HG02623 (cell line): ENCODE measurements around the gene OOSP2.
"Not testable (repeated sequence)": the region's sequence is repeated elsewhere in the genome, so short reads cannot be mapped to it uniquely, and the experiment has no call there.

Experiments
- ATAC-seq: cut with Tn5 transposase; IDR thresholded peaks from one replicate; pipeline ENCODE4 v1.9.1; 2021; ENCODE audit warnings: moderate library complexity; ENCODE audit not compliant: unreplicated experiment

The OOSP2 gene

GRCh38 chr11:60040109-60040508 lies at the start of gene OOSP2:
Gene OOSP2 (plus strand): TSS chr11:60040409. CDS start chr11:60040460, 51 bp downstream.
- no peak for ATAC-seq

- no peak for ATAC-seq
Measured at GRCh38 chr11:59990421-59990820, 49.8 kb upstream of the OOSP2 start.

GRCh38 chr11:59992425-59992824 lies 47.8 kb upstream of the OOSP2 start:
- no peak for ATAC-seq

GRCh38 chr11:59997800-59998199 lies 42.4 kb upstream of the OOSP2 start:
- no peak for ATAC-seq

GRCh38 chr11:59999691-60000090 lies 40.5 kb upstream of the OOSP2 start:
- no peak for ATAC-seq

- no peak for ATAC-seq
Measured at GRCh38 chr11:60003729-60004128, 36.5 kb upstream of the OOSP2 start.

GRCh38 chr11:60005360-60005759 lies 34.8 kb upstream of the OOSP2 start:
- no peak for ATAC-seq

- ATAC-seq: no peak
Measured at GRCh38 chr11:60016881-60017280, 23.3 kb upstream of the OOSP2 start, which contains the start of gene OOSP4B. Gene OOSP4B (plus strand): TSS chr11:60017181.

- no peak for ATAC-seq
Measured at GRCh38 chr11:60018058-60018457, 22.2 kb upstream of the OOSP2 start.

- not testable (repeated sequence) for ATAC-seq
Measured at GRCh38 chr11:60020376-60020775, 19.8 kb upstream of the OOSP2 start.

GRCh38 chr11:60029015-60029632 lies 11.1 kb upstream of the OOSP2 start:
- no peak for ATAC-seq

GRCh38 chr11:60050422-60050821 lies 10.2 kb downstream of the OOSP2 start:
- not testable (repeated sequence) for ATAC-seq

GRCh38 chr11:60050839-60051238 lies 10.6 kb downstream of the OOSP2 start:
- ATAC-seq: not testable (repeated sequence)

- no peak for ATAC-seq
Measured at GRCh38 chr11:60056349-60056969, 16.2 kb downstream of the OOSP2 start, which contains the start of gene MS4A3. Gene MS4A3 (plus strand): TSS chr11:60056665. CDS start chr11:60061161, 4,496 bp downstream.

GRCh38 chr11:60059052-60059451 lies 18.8 kb downstream of the OOSP2 start:
- ATAC-seq: no peak

- no peak for ATAC-seq
Measured at GRCh38 chr11:60059521-60060240, 19.5 kb downstream of the OOSP2 start.

- no peak for ATAC-seq
Measured at GRCh38 chr11:60064111-60064510, 23.9 kb downstream of the OOSP2 start.

- no peak for ATAC-seq
Measured at GRCh38 chr11:60065801-60066200, 25.6 kb downstream of the OOSP2 start.

GRCh38 chr11:60069450-60069849 lies 29.2 kb downstream of the OOSP2 start:
- no peak for ATAC-seq

- not testable (repeated sequence) for ATAC-seq
Measured at GRCh38 chr11:60071644-60072043, 31.4 kb downstream of the OOSP2 start.

GRCh38 chr11:60077216-60077817 lies 37.1 kb downstream of the OOSP2 start:
- no peak for ATAC-seq
